GM12874 (cell line): ENCODE data around the gene RNF157.

Source experiments
- TF ChIP-seq, protein P1 (sequence below): IDR thresholded peaks from 2 replicates; pipeline ENCODE4 v1.5.1; 2011; ENCODE audit warnings: low read depth, mild to moderate bottlenecking, control low read depth, low read length, moderate library complexity; ENCODE audit not compliant: insufficient read depth

RNF157 gene

GRCh38 chr17:76094046-76094445 is 146.2 kb downstream of the RNF157 start:
- TF ChIP-seq, protein P1, sequence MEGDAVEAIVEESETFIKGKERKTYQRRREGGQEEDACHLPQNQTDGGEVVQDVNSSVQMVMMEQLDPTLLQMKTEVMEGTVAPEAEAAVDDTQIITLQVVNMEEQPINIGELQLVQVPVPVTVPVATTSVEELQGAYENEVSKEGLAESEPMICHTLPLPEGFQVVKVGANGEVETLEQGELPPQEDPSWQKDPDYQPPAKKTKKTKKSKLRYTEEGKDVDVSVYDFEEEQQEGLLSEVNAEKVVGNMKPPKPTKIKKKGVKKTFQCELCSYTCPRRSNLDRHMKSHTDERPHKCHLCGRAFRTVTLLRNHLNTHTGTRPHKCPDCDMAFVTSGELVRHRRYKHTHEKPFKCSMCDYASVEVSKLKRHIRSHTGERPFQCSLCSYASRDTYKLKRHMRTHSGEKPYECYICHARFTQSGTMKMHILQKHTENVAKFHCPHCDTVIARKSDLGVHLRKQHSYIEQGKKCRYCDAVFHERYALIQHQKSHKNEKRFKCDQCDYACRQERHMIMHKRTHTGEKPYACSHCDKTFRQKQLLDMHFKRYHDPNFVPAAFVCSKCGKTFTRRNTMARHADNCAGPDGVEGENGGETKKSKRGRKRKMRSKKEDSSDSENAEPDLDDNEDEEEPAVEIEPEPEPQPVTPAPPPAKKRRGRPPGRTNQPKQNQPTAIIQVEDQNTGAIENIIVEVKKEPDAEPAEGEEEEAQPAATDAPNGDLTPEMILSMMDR: no peak

- TF ChIP-seq, protein P1: no peak
Measured at GRCh38 chr17:76092526-76093413, 147.5 kb downstream of the RNF157 start.
